Gastroesophageal sphincter (tissue), 4 donors: Measurements from ENCODE around the gene TEKTIP1. TPM values are rescaled to one million over a fixed set of nuclear protein-coding genes. Genes with fewer than 3 reads are reported as not detected.

ENCODE experiments used
- ATAC-seq: fragments of 150-250 bp; one replicate; pipeline ENCODE4 v1.9.1; 2016; ENCODE audit warnings: mild to moderate bottlenecking, moderate library complexity
- H3K27ac ChIP-seq, 4 donors: fragments of 200-600 bp; sonication (generic) in 3 of 4; 1 replicate in 3 of 4; 2 replicates in 1 of 4; pipeline ENCODE4 v1.5.1; 2016 to 2019
- H3K27me3 ChIP-seq: fragments of 200-600 bp; sonication (generic); one replicate; pipeline ENCODE4 v1.5.1; 2019
- H3K36me3 ChIP-seq, 2 donors: fragments of 200-600 bp; sonication (generic); one replicate each; pipeline ENCODE4 v1.5.1; 2019; ENCODE audit warnings: control low read depth in 1 of 2
- H3K4me1 ChIP-seq, 3 donors: fragments of 200-600 bp; sonication (generic); 1 replicate in 2 of 3; 2 replicates in 1 of 3; pipeline ENCODE4 v1.5.1; 2016 to 2019; ENCODE audit warnings: control low read depth in 2 of 3
- H3K4me3 ChIP-seq, 2 donors: fragments of 200-600 bp; sonication (generic); one replicate each; pipeline ENCODE4 v1.5.1; 2019; ENCODE audit warnings: mild to moderate bottlenecking in 1 of 2, moderate library complexity in 1 of 2
- H3K9me3 ChIP-seq, 3 donors: fragments of 200-600 bp; sonication (generic); one replicate each; pipeline ENCODE4 v1.5.1; 2017 to 2019; ENCODE audit warnings: control low read depth in 2 of 3
- EP300 ChIP-seq: sonication (generic); formaldehyde crosslinking; IDR thresholded peaks from one replicate; pipeline ENCODE4 v1.6.1; 2017; ENCODE audit warnings: antibody characterized with exemption, mild to moderate bottlenecking
- POLR2A ChIP-seq, 2 donors: fragments of 450-650 bp; IDR thresholded peaks; one replicate each; pipeline ENCODE4 v1.6.1; 2017; ENCODE audit warnings: antibody characterized with exemption in 2 of 2, mild to moderate bottlenecking in 2 of 2, moderate library complexity in 1 of 2
- POLR2AphosphoS5 ChIP-seq: sonication (generic); formaldehyde crosslinking; IDR thresholded peaks from one replicate; pipeline ENCODE4 v1.6.1; 2017; ENCODE audit warnings: antibody characterized with exemption
- WGBS, 2 donors: methylation state at CpG; one replicate each; pipeline ENCODE4 v1.1.5; 2018; ENCODE audit warnings: low coverage in 1 of 2; 5-methylcytosine and 5-hydroxymethylcytosine counted together
- total RNA-seq, 4 donors: library from RNA; depleted of rRNA; stranded (reverse); fragments of >200 nt; gene quantifications; one replicate each; pipeline ENCODE4 v1.1.0, GENCODE V29; 2016
- TF ChIP-seq, protein P1 (sequence below), 4 experiments: fragments of 200-600 bp in 2 of 4; fragments of 450-650 bp in 2 of 4; sonication (generic) in 1 of 4; IDR thresholded peaks; one replicate each; pipeline ENCODE4 v1.5.1; 2017 to 2019; ENCODE audit warnings: antibody characterized with exemption in 4 of 4, mild to moderate bottlenecking in 2 of 4, moderate library complexity in 2 of 4

The TEKTIP1 gene
- total RNA-seq, 4 donors from 2014 or later: not detected

GRCh38 chr19:3536429-3537100 lies 2.4 kb upstream of the TEKTIP1 start:
- peaks cover 0 to 28% (median 0%) of the 10 kb centered on the region in 3 donors for H3K4me1 ChIP-seq
- H3K9me3 ChIP-seq: no peaks in the 10 kb centered on the region
- peak; percentile 42 for ATAC-seq
- H3K4me3 ChIP-seq: peak overlapping the region in 1 of 2 donors; percentile 16
- WGBS, 2 donors: no CpG with 5 or more reads among the region's 27 CpGs
- H3K27me3 ChIP-seq: no peaks in the 10 kb centered on the region
- peaks cover 0 to 67% of the 10 kb centered on the region in 2 donors for H3K36me3 ChIP-seq
- peak overlapping the region in 3 of 4 donors; percentile 37 to 66 (median 42) for H3K27ac ChIP-seq
- TF ChIP-seq, protein P1, sequence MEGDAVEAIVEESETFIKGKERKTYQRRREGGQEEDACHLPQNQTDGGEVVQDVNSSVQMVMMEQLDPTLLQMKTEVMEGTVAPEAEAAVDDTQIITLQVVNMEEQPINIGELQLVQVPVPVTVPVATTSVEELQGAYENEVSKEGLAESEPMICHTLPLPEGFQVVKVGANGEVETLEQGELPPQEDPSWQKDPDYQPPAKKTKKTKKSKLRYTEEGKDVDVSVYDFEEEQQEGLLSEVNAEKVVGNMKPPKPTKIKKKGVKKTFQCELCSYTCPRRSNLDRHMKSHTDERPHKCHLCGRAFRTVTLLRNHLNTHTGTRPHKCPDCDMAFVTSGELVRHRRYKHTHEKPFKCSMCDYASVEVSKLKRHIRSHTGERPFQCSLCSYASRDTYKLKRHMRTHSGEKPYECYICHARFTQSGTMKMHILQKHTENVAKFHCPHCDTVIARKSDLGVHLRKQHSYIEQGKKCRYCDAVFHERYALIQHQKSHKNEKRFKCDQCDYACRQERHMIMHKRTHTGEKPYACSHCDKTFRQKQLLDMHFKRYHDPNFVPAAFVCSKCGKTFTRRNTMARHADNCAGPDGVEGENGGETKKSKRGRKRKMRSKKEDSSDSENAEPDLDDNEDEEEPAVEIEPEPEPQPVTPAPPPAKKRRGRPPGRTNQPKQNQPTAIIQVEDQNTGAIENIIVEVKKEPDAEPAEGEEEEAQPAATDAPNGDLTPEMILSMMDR (IDR thresholded peaks at IDR 0.05): no peak
- TF ChIP-seq POLR2AphosphoS5 (no peak), EP300 (no peak), POLR2A (IDR thresholded peaks at IDR 0.05) (no peak)

- TF ChIP-seq POLR2A (IDR thresholded peaks at IDR 0.05): no peak
- no CpG with 5 or more reads among the region's 13 CpGs for WGBS, 2 donors
- Histone ChIP-seq H3K36me3 (peaks cover 0 to 62% of the 10 kb centered on the region in 2 donors), H3K9me3 (no peaks in the 10 kb centered on the region), H3K4me3 (peak overlapping the region in 1 of 2 donors; percentile 16), H3K27me3 (no peaks in the 10 kb centered on the region), H3K27ac (peak overlapping the region in 3 of 4 donors; percentile 37 to 66 (median 42)), H3K4me1 (peaks cover 0 to 28% (median 0%) of the 10 kb centered on the region in 3 donors)
- ATAC-seq: peak; percentile 5
Observed at GRCh38 chr19:3537101-3537437, 1.9 kb upstream of the TEKTIP1 start.

DNA sequence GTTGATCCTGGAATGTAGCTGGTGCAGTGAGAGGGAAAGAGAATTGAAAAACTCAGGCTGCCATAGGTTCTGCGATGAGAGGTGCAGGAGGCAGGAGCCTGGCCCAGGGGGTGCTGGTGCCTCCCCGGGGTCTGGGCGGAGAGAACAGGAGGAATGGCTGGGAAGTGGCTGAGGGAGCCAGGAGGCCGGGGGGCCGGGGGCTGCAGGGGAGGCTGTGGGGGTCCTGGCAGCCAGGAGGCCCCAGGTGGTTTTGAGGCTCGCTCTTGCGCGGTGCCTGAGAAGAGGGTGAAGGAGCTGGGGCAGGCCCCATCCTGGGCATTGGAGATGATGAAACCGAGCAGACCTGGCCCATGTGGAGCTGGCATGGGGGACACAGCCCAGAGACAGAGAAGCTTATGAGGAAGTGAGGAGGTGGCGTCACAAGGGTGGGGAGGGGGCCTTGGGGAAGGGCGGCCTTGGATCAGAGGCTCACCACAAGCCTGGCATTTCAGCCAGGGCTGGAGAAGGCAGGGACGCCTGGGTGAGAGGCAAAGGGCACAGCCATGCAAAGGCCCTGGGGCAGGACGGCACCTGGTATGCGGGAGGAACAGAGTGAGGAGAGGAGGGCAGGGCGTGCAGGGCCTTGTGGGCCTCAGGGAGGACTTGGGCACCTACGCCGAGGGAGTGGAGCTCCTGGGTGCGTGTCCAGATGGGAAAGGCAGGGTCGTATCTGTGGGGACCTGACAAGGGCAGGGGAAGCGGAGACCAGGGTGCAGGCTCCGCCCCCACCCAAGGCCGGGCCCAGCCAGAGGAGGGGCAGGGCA lies 1.3 kb upstream of the TEKTIP1 start:
- peaks cover 0 to 28% (median 0%) of the 10 kb centered on the region in 3 donors for H3K4me1 ChIP-seq
- ATAC-seq: no peak
- no peaks in the 10 kb centered on the region for H3K9me3 ChIP-seq
- H3K4me3 ChIP-seq: peak overlapping the region in 1 of 2 donors; percentile 16
- H3K27ac ChIP-seq: peak overlapping the region in 3 of 4 donors; percentile 37 to 66 (median 42)
- no peaks in the 10 kb centered on the region for H3K27me3 ChIP-seq
- TF ChIP-seq, protein P1 (IDR thresholded peaks at IDR 0.05): no peak
- TF ChIP-seq EP300: no peak
- TF ChIP-seq POLR2AphosphoS5: no peak
- TF ChIP-seq POLR2A (IDR thresholded peaks at IDR 0.05): no peak
- H3K36me3 ChIP-seq: peaks cover 0 to 57% of the 10 kb centered on the region in 2 donors
- 81 to 85% methylated on average over 11 to 14 of the region's 22 CpGs for WGBS, 2 donors

GRCh38 chr19:3538258-3538929 lies 580 bp upstream of the TEKTIP1 start:
- Histone ChIP-seq H3K36me3 (peaks cover 0 to 57% of the 10 kb centered on the region in 2 donors), H3K27me3 (no peaks in the 10 kb centered on the region), H3K9me3 (no peaks in the 10 kb centered on the region), H3K4me3 (no peak overlapping the region), H3K27ac (peak overlapping the region in 2 of 4 donors; percentile 37 to 66), H3K4me1 (peaks cover 0 to 28% (median 0%) of the 10 kb centered on the region in 3 donors)
- no peak for ATAC-seq
- TF ChIP-seq POLR2AphosphoS5: no peak
- no peak for TF ChIP-seq POLR2A (IDR thresholded peaks at IDR 0.05)
- TF ChIP-seq, protein P1 (IDR thresholded peaks at IDR 0.05): no peak
- TF ChIP-seq EP300: no peak
- 77 to 83% methylated on average over 3 to 16 of the region's 25 CpGs for WGBS, 2 donors

- TF ChIP-seq, protein P1 (IDR thresholded peaks at IDR 0.05): no peak
- TF ChIP-seq POLR2A (IDR thresholded peaks at IDR 0.05) (no peak), POLR2AphosphoS5 (no peak), EP300 (no peak)
- no peak overlapping the region for H3K4me3 ChIP-seq
- no peak for ATAC-seq
- H3K9me3 ChIP-seq: no peaks in the 10 kb centered on the region
- peaks cover 0 to 57% of the 10 kb centered on the region in 2 donors for H3K36me3 ChIP-seq
- H3K27ac ChIP-seq: no peak overlapping the region
- 100% methylated on average over 1 of the region's 1 CpG; no CpG with 5 or more reads in 1 of the 2 donors for WGBS, 2 donors
- H3K4me1 ChIP-seq: peaks cover 0 to 29% (median 0%) of the 10 kb centered on the region in 3 donors
- H3K27me3 ChIP-seq: no peaks in the 10 kb centered on the region
Observed at GRCh38 chr19:3539756-3540118, 763 bp downstream of the TEKTIP1 start.
